ENCODE measurements around the gene BABAM2. TPM values are rescaled to one million over a fixed set of nuclear protein-coding genes. Genes with fewer than 3 reads are reported as not detected.

The BABAM2 gene
- total and polyA plus RNA-seq, 2 of the 4 experiments (the other 2 are of a cell fraction), result 20.9 to 23.1 TPM

GRCh38 chr2:28312307-28313219 is 422.0 kb downstream of the BABAM2 start:
- H3K27me3 ChIP-seq (ENCODE audit: control insufficient read depth, insufficient read depth, low read length), result no peaks in the 10 kb centered on the region
- WGBS, 2 experiments (ENCODE audit: extremely low coverage in 2 of 2, insufficient read length in 1 of 2), result 100% methylated on average over 2 of the region's 6 CpGs; no CpG with 5 or more reads in 1 of the 2 experiments
- no TSS peak for BruUV-seq (replicated peaks)
- TF ChIP-seq MAZ (IDR thresholded peaks at IDR 0.05; ENCODE audit: borderline replicate concordance, low read depth, low read length), result no peak
- TF ChIP-seq CHD1 (IDR thresholded peaks at IDR 0.05; ENCODE audit: low read depth, low read length), result no peak
- TF ChIP-seq RFX5 (IDR thresholded peaks at IDR 0.05; ENCODE audit: low read depth, low read length), result no peak
- TF ChIP-seq, protein P1, sequence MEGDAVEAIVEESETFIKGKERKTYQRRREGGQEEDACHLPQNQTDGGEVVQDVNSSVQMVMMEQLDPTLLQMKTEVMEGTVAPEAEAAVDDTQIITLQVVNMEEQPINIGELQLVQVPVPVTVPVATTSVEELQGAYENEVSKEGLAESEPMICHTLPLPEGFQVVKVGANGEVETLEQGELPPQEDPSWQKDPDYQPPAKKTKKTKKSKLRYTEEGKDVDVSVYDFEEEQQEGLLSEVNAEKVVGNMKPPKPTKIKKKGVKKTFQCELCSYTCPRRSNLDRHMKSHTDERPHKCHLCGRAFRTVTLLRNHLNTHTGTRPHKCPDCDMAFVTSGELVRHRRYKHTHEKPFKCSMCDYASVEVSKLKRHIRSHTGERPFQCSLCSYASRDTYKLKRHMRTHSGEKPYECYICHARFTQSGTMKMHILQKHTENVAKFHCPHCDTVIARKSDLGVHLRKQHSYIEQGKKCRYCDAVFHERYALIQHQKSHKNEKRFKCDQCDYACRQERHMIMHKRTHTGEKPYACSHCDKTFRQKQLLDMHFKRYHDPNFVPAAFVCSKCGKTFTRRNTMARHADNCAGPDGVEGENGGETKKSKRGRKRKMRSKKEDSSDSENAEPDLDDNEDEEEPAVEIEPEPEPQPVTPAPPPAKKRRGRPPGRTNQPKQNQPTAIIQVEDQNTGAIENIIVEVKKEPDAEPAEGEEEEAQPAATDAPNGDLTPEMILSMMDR (conservative IDR thresholded peaks at IDR 0.05; ENCODE audit: low read depth, low read length), result no peak
- no peak for TF ChIP-seq POLR2A (IDR thresholded peaks at IDR 0.05; ENCODE audit: low read depth, low read length)
- no peak for TF ChIP-seq BHLHE40 (IDR thresholded peaks at IDR 0.05; ENCODE audit: low read depth, low read length)
- TF ChIP-seq SMC3 (IDR thresholded peaks at IDR 0.05; ENCODE audit: low read depth, low read length), result no peak
- no peak for TF ChIP-seq RCOR1 (IDR thresholded peaks at IDR 0.05; ENCODE audit: insufficient replicate concordance, low read length)
- no peak for TF ChIP-seq MAFK (IDR thresholded peaks at IDR 0.05; ENCODE audit: low read depth, low read length)
- no peak for TF ChIP-seq CEBPB (IDR thresholded peaks at IDR 0.05; ENCODE audit: low read depth, low read length)
- TF ChIP-seq, protein P2, sequence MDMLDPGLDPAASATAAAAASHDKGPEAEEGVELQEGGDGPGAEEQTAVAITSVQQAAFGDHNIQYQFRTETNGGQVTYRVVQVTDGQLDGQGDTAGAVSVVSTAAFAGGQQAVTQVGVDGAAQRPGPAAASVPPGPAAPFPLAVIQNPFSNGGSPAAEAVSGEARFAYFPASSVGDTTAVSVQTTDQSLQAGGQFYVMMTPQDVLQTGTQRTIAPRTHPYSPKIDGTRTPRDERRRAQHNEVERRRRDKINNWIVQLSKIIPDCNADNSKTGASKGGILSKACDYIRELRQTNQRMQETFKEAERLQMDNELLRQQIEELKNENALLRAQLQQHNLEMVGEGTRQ (IDR thresholded peaks at IDR 0.05; ENCODE audit: low read depth, low read length), result no peak
- no peak for TF ChIP-seq FOS (IDR thresholded peaks at IDR 0.05; ENCODE audit: low read depth, low read length)
- TF ChIP-seq, protein P3, sequence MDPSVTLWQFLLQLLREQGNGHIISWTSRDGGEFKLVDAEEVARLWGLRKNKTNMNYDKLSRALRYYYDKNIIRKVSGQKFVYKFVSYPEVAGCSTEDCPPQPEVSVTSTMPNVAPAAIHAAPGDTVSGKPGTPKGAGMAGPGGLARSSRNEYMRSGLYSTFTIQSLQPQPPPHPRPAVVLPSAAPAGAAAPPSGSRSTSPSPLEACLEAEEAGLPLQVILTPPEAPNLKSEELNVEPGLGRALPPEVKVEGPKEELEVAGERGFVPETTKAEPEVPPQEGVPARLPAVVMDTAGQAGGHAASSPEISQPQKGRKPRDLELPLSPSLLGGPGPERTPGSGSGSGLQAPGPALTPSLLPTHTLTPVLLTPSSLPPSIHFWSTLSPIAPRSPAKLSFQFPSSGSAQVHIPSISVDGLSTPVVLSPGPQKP (IDR thresholded peaks at IDR 0.05; ENCODE audit: borderline replicate concordance, low read depth, low read length), result no peak
- H3K4me3 ChIP-seq (ENCODE audit: insufficient read depth, low read depth, low read length), result no peak overlapping the region
- H2BK20ac ChIP-seq (ENCODE audit: low read depth, low read length), result no peak overlapping the region
- H4K8ac ChIP-seq (ENCODE audit: low read depth in 2 of 2, low read length in 2 of 2), result no peak overlapping the region
- intact Hi-C loops (cut with micrococcal nuclease) (no loop called here), dilution Hi-C loops (cut with HindIII; ENCODE audit: low sequenced_read_pairs, unreplicated experiment) (no loop called here), in situ Hi-C loops (cut with MboI; ENCODE audit: low sequenced_read_pairs) (no loop called here)
- no peak overlapping the region for H2AK9ac ChIP-seq (replicated peaks; ENCODE audit: low read depth, low read length, poor library complexity)
- DNase-seq, result no peak
- peaks cover 4% of the 10 kb centered on the region; the same call in 1 of the 2 replicates for H3K36me3 ChIP-seq (ENCODE audit: control insufficient read depth, insufficient read depth, low read length)
- ChIA-PET CTCF (no interaction called here), POLR2A (ENCODE audit: unreplicated experiment) (no interaction called here)
- no peak overlapping the region for H3K18ac ChIP-seq (ENCODE audit: low read depth, low read length)
- H3K27ac ChIP-seq (ENCODE audit: insufficient read depth, low read length), result no peak overlapping the region
- no peak overlapping the region for H3K4ac ChIP-seq (ENCODE audit: low read depth, low read length)
- no peak overlapping the region for H2AK5ac ChIP-seq (ENCODE audit: low read depth, low read length)
- H2BK15ac ChIP-seq (ENCODE audit: low read depth, low read length), result no peak overlapping the region; the same call in 2 of the 3 replicates
- H3K79me1 ChIP-seq (ENCODE audit: low read depth in 1 of 2, low read length in 2 of 2), result peaks cover 0 to 5% of the 10 kb centered on the region in 2 experiments; a peak in 1 of 4 replicates
- no peak overlapping the region for H2BK120ac ChIP-seq (ENCODE audit: low read depth, low read length)
- H2BK5ac ChIP-seq (ENCODE audit: low read depth, low read length, poor library complexity, severe bottlenecking), result no peak overlapping the region
- H3K14ac ChIP-seq (replicated peaks; ENCODE audit: low read depth, low read length), result no peak overlapping the region; the same call in 1 of the 2 replicates
- ATAC-seq (ENCODE audit: low read depth), result no peak
- peaks cover 6% of the 10 kb centered on the region; the same call in 1 of the 2 replicates for H3K9me1 ChIP-seq (ENCODE audit: insufficient read depth, low read length)
- no peak overlapping the region for H3K9ac ChIP-seq (ENCODE audit: low read depth, low read length)
- H4K5ac ChIP-seq (ENCODE audit: low read depth, low read length), result no peak overlapping the region
- no peaks in the 10 kb centered on the region; the same call in 1 of the 2 replicates for H3K4me1 ChIP-seq (ENCODE audit: control insufficient read depth, insufficient read depth, low read length)
- no peak overlapping the region for H3K23ac ChIP-seq (ENCODE audit: low read depth, low read length)
- H2AFZ ChIP-seq (replicated peaks; ENCODE audit: low read length, poor library complexity), result no peak overlapping the region
- no peak overlapping the region for H4K91ac ChIP-seq (ENCODE audit: insufficient read depth, low read depth, low read length)
- H3K4me2 ChIP-seq (ENCODE audit: low read depth, low read length), result no peak overlapping the region
- H3K56ac ChIP-seq (ENCODE audit: extremely low read depth, insufficient read depth, low read length), result no peak overlapping the region
- no peaks in the 10 kb centered on the region for H3K9me3 ChIP-seq (ENCODE audit: control insufficient read depth, insufficient read depth, low read length)
- no peaks in the 10 kb centered on the region for H4K20me1 ChIP-seq (ENCODE audit: insufficient read depth, low read length)
